Ecto neural progenitor cell (in vitro differentiated cells): Measurements from ENCODE around the gene FOXE1.

ENCODE experiments used
- DNase-seq: peaks from one replicate; pipeline ENCODE4 v3.0.0-alpha.2; 2018; ENCODE audit warnings: low spot score

The FOXE1 gene

DNA sequence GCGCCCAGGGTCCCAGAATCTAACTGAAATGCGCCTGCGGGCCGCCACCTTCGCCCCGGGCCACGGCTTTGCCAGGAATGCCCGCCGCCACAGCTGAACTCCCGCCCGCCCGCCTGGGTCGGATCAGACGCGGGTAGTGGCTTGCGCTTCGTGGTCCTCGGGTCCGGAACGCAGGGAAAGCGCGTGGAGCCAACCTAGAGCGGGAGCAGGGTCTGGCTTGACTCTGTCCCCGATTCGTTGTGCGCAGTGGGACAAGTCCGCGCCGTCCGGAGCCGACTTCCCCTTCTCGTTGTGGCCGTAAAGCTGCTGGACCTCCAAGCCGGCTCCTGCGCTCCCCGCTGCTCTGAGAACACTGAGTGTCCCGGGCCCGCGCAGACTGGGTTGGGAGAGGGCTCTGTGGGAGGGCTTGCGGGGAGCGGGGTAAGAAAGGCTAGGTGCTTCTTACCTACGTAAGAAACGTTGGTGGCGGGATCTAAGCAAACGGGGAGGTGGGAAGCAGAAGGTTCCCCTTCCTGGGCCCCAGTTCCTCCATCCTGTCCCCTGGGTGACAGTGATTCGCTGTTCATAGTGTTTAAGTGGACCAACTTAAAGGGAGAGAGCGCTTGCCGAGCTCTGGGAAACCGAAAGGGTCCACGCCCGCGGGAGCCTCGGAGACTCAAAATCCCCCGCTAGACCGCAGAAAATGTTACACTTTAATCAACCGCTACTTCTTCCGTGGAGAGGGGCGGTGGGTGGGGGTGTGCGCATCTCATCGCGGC lies 4.4 kb upstream of the FOXE1 start:
- no peak for DNase-seq

- DNase-seq = no peak
Observed at GRCh38 chr9:97849980-97850379, 3.0 kb upstream of the FOXE1 start.

- no peak for DNase-seq
Observed at GRCh38 chr9:97850746-97851445, 2.1 kb upstream of the FOXE1 start.

- no peak for DNase-seq
Observed at GRCh38 chr9:97851446-97851883, 1.6 kb upstream of the FOXE1 start.

DNA sequence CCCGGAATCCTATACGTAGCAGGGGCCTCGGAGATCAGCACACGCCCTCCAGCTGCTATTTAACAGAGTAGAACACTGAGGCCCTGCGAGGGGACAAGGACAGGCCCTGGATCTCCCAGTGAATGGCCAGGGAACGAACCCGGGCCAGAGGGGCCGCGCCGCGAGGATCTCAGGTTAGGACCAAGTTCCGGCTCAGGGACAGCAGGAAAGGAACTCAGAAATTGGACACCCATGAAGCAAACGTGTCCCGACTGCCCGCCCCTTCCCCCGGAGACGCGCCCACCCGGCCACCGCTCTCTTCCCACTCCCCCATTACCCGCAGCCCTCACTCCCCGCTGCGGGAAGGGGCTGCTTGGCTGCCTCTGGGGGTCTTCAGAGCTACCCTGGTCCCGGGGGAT lies 1.0 kb upstream of the FOXE1 start:
- no peak for DNase-seq

GRCh38 chr9:97852399-97853055 lies 499 bp upstream of the FOXE1 start:
- no peak for DNase-seq

DNA sequence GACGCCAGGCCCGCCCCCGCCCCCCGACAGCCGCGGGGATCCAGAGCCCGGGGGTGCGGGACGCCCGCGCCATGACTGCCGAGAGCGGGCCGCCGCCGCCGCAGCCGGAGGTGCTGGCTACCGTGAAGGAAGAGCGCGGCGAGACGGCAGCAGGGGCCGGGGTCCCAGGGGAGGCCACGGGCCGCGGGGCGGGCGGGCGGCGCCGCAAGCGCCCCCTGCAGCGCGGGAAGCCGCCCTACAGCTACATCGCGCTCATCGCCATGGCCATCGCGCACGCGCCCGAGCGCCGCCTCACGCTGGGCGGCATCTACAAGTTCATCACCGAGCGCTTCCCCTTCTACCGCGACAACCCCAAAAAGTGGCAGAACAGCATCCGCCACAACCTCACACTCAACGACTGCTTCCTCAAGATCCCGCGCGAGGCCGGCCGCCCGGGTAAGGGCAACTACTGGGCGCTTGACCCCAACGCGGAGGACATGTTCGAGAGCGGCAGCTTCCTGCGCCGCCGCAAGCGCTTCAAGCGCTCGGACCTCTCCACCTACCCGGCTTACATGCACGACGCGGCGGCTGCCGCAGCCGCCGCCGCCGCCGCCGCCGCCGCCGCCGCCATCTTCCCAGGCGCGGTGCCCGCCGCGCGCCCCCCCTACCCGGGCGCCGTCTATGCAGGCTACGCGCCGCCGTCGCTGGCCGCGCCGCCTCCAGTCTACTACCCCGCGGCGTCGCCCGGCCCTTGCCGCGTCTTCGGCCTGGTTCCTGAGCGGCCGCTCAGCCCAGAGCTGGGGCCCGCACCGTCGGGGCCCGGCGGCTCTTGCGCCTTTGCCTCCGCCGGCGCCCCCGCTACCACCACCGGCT lies 1.0 kb downstream of the FOXE1 start:
- DNase-seq = no peak

DNA sequence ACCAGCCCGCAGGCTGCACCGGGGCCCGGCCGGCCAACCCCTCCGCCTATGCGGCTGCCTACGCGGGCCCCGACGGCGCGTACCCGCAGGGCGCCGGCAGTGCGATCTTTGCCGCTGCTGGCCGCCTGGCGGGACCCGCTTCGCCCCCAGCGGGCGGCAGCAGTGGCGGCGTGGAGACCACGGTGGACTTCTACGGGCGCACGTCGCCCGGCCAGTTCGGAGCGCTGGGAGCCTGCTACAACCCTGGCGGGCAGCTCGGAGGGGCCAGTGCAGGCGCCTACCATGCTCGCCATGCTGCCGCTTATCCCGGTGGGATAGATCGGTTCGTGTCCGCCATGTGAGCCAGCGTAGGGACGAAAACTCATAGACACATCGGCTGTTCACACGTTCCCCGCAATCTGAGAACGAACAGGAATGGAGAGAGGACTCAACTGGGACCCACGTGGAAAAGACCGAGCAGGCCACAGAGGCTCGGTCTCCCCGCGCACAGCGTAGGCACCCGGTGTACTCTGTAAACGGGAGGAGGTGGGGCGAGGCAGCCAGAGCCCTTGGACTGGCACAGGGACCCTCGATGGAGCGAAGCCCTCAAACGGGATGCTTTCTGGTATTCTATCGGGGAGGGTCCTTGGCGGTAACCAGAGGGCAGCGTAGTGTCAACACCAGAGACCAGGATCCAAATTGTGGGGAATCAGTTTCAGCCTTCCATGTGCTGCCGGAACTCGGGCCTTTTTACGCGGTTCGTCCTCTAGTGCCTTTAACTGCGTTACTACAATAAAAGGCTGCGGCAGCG lies 1.9 kb downstream of the FOXE1 start:
- no peak for DNase-seq

- DNase-seq = no peak
Observed at GRCh38 chr9:97855486-97855875, 2.5 kb downstream of the FOXE1 start.

DNA sequence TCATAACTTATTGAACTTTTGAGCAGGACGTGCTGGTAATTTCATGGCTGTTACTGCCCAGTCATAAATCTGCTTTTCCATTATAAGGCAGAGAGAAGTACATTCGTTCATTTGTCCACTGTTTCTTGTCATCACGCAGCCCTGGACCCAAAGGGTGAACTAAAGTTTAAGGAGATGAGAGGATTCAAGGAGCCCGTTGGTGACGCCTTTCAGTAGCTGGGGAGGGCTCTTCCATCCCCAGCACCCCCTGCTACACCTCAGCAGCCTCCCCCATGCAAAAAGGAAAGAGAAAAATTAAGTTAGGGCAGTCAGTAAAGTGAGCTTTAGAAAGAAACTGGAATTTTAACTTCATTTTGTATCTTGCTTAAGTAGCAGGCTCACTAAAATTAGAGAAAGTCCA lies 2.9 kb downstream of the FOXE1 start:
- no peak for DNase-seq

GRCh38 chr9:97856857-97857605 lies 4.0 kb downstream of the FOXE1 start:
- no peak for DNase-seq

- DNase-seq = no peak
Observed at GRCh38 chr9:97857606-97858392, 4.8 kb downstream of the FOXE1 start.

GRCh38 chr9:97858393-97858713 lies 5.3 kb downstream of the FOXE1 start:
- no peak for DNase-seq

GRCh38 chr9:97858826-97859225 lies 5.8 kb downstream of the FOXE1 start:
- no peak for DNase-seq

DNA sequence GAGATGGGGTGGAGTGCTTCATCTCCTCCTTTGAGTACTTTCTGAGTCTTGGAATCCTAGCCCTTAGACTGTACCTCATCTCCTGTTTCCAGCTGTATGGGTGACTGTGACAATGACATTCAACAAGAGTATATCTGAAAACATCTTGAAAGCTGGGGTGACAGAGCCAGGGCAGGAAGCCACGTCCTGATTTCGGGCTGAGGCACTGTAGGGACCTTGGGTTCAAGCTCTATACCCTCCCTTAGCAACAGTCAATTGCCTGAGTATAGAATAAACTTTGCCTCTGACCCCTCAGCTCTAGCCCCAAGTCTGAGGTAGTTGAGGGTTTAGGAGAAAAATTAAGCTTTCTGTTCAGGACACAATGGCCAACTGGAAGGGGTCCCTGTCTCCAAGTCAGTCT lies 6.3 kb downstream of the FOXE1 start:
- no peak for DNase-seq

DNA sequence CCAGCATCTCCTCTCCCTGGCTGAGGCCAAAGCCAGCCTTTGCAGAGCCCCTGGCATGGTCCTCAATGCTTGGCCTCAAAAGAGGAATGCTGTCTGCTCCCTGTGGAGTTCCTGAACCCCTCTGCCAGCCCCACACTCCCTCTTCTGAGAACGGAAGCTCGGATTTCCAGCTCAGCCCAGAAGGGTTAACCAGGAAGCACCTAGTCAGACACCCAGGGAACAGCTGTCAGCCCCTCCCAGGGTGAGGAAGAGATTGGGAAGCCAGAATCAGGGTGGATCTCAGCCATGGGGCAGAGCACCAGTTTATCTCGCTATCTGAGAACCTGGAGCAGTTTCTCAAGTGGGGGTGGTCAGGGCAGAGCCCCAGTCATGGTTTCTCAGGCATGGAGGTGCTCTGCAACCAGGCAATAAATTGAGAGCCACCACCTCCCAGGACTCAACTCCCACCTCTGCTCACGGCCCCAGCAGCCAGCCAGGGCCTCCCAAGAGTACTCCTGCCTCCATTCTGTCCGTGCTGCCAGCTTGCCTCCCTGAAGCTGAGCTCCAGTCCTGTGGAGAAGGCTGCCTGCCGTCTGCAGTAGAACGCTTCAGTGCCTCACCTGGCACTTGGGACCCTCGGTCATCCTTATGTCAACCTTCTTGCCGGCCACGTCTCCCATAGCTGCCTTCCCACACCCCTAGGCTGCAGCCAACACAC lies 7.6 kb downstream of the FOXE1 start:
- no peak for DNase-seq

DNA sequence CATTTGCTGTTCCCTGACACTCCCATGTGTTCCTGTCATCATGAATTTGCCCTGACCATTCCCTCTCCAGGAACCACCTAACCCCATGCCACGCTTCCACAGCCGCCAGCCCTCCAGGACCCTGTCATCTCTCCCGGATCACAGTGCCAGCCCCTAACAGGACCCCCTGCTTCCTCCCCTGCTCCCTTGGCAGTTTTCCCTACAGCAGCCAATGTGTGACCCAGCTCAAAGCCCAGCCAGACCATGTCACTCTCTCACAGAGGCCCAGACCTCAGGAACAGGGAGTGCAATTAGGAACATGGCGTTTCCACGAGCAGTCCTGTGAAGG lies 8.1 kb downstream of the FOXE1 start:
- no peak for DNase-seq

DNA sequence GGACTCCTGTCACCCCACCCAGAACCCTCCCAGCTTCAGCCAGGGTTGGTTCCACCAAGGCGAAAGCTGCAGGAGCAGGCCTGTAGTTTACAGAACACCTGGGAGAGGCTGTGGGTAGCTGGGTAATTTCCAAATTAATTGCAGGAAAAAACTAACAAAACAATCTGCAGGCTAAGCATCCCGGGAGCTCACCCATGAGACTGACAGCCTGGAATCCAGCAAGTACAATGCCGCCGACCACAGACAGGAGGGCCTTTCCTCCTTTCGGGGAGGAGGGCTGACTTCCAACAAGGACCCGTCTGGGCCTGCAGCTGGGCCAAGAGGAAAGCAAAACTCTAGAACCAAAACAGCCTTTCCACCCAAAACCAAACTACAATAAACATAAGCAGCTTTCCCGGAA lies 10.3 kb downstream of the FOXE1 start:
- no peak for DNase-seq

GRCh38 chr9:97864396-97864795 lies 11.4 kb downstream of the FOXE1 start:
- no peak for DNase-seq

DNA sequence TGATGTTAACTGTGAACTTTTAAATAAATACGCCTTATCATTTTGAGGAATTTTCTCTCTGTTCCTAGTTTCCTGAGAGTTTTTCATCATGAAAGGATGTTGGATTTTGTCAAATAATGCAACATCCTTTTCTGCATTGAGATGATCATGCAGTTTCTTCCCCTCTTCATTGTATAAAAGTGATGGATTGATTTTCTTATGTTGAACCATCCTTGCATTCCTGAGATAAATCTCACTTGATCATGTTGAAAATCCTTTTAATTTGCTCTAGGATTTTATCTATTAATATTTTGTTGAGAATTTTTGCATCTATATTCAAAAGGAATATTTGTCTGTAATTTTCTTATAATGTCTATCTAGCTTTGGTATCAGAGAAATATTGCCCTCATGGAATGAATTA lies 13.3 kb downstream of the FOXE1 start:
- no peak for DNase-seq
